ENCODE measurements around the gene SRGAP1. TPM values are rescaled to one million over a fixed set of nuclear protein-coding genes. Genes with fewer than 3 reads are reported as not detected.

The SRGAP1 gene
- total and polyA plus RNA-seq, 2 of the 8 experiments (the other 6 are each of a cell fraction or from before 2014, with no cell fraction given) = 3.2 to 7.3 TPM

DNA sequence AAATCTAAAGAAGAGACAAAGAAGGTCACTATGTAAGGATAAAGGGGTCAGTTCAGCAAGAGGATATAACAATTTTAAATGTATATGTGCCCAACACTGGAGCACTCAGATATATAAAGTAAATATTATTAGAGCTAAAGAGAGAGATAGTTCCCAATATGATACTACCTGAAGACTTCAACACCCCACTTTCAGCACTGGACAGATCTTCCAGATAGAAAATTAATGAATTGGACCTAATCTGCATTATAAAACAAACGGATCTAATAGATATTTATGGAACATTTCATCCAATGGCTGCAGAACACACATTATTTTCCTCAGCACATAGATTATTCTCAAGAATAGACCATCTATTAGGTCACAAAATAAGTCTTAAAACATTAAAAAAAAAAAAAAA is 24.1 kb upstream of the SRGAP1 start:
- Histone ChIP-seq H4K8ac (ENCODE audit: extremely low read depth, insufficient read depth, low read length) (no peak overlapping the region), H4K20me1 (replicated peaks in 1 of 2; ENCODE audit: control insufficient read depth in 1 of 2, insufficient read depth in 2 of 2, low read length in 2 of 2) (no peaks in the 10 kb centered on the region), H3K9me3 (ENCODE audit: insufficient read depth in 2 of 2, low read depth in 1 of 2, low read length in 1 of 2) (no peaks in the 10 kb centered on the region), H2AK5ac (ENCODE audit: low read depth, low read length) (no peak overlapping the region), H3K14ac (ENCODE audit: insufficient read length) (no peak overlapping the region), H3K18ac (ENCODE audit: extremely low read depth, low read length) (no peak overlapping the region), H2BK12ac (ENCODE audit: low read depth, low read length) (no peak overlapping the region), H4K5ac (ENCODE audit: insufficient read length, low read depth, low read length) (no peak overlapping the region), H3K79me2 (ENCODE audit: control insufficient read depth in 1 of 2, insufficient read depth in 2 of 2, low read length in 2 of 2) (no peaks in the 10 kb centered on the region), H2BK120ac (replicated peaks; ENCODE audit: low read depth, low read length) (no peak overlapping the region), H2AFZ (ENCODE audit: low read length) (no peak overlapping the region), H2BK20ac (ENCODE audit: low read length) (no peak overlapping the region), H3K4me1 (replicated peaks in 1 of 4; ENCODE audit: control insufficient read depth in 3 of 4, insufficient read depth in 4 of 4, low read length in 3 of 4) (no peaks in the 10 kb centered on the region), H4K91ac (replicated peaks; ENCODE audit: insufficient read length, low read length) (no peak overlapping the region), H3K36me3 (ENCODE audit: control insufficient read depth in 2 of 4, insufficient read depth in 4 of 4, low read length in 3 of 4) (no peaks in the 10 kb centered on the region), H2BK5ac (ENCODE audit: low read depth, low read length) (no peak overlapping the region), H3K79me1 (ENCODE audit: low read depth, low read length) (no peaks in the 10 kb centered on the region), H2BK15ac (ENCODE audit: low read length) (no peak overlapping the region), H3K23me2 (ENCODE audit: low read depth, low read length) (no peaks in the 10 kb centered on the region; the same call in 1 of the 2 replicates), H3K23ac (ENCODE audit: insufficient read length) (no peak overlapping the region), H3K27me3 (replicated peaks in 1 of 4; ENCODE audit: control insufficient read depth in 3 of 4, extremely low read depth in 1 of 4, insufficient read depth in 3 of 4, low read length in 3 of 4) (no peaks in the 10 kb centered on the region), H3K4ac (replicated peaks; ENCODE audit: insufficient read length, low read depth, low read length) (no peak overlapping the region), H3K9ac (replicated peaks in 1 of 4; ENCODE audit: extremely low read depth in 1 of 4, low read depth in 3 of 4, low read length in 3 of 4) (no peak overlapping the region), H3K4me3 (ENCODE audit: extremely low read depth in 1 of 4, insufficient read depth in 2 of 4, low read depth in 3 of 4, low read length in 4 of 4) (no peak overlapping the region), H3K27ac (ENCODE audit: low read depth, low read length) (no peak overlapping the region), H3K56ac (replicated peaks; ENCODE audit: insufficient read length, low read depth, low read length) (no peak overlapping the region), H3K4me2 (ENCODE audit: insufficient read depth in 1 of 2, low read depth in 2 of 2, low read length in 2 of 2) (no peak overlapping the region)
- DNase-seq (ENCODE audit: low read depth in 1 of 2, low spot score in 2 of 2) (no peak), FAIRE-seq (no peak)
- ChIA-PET CTCF (ENCODE audit: partially characterized antibody) (interaction anchor here (0.6 kb wide), 1 partner anchor 590 kb away, joined by 3 read pairs; no protein-coding TSS in a partner anchor), POLR2A (ENCODE audit: partially characterized antibody) (no interaction called here)
- 82% methylated on average over 1 of the region's 1 CpG; no CpG with 5 or more reads in 1 of the 2 experiments for whole genome bisulfite sequencing, 2 experiments (ENCODE audit: extremely low coverage in 1 of 2, insufficient coverage in 1 of 2, insufficient read length in 1 of 2, insufficient replicate concordance in 2 of 2, low coverage in 1 of 2, low lambda C conversion rate in 2 of 2, missing lambda C conversion rate in 1 of 2)
- TF ChIP-seq CREB1 (IDR thresholded peaks at IDR 0.05) (no peak), KDM1A (IDR thresholded peaks at IDR 0.05; ENCODE audit: borderline replicate concordance, low read length) (no peak), POLR2AphosphoS5 (IDR thresholded peaks at IDR 0.05; ENCODE audit: low read depth, low read length) (no peak), POU5F1 (IDR thresholded peaks at IDR 0.05; ENCODE audit: low read depth, low read length) (no peak), JUND (IDR thresholded peaks at IDR 0.05; ENCODE audit: low read length) (no peak), SUZ12 (IDR thresholded peaks at IDR 0.05; ENCODE audit: low read length) (no peak), MAFK (IDR thresholded peaks at IDR 0.05; ENCODE audit: low read depth, low read length) (no peak), SRF (IDR thresholded peaks at IDR 0.05; ENCODE audit: low read depth, low read length) (no peak), BCL11A (IDR thresholded peaks at IDR 0.05; ENCODE audit: low read depth in 2 of 2, low read length in 2 of 2) (no peak), KDM5A (IDR thresholded peaks at IDR 0.05; ENCODE audit: low read length) (no peak), SP1 (IDR thresholded peaks at IDR 0.05; ENCODE audit: low read depth, low read length) (no peak), EP300 (IDR thresholded peaks at IDR 0.05; ENCODE audit: borderline replicate concordance in 1 of 2, low read depth in 2 of 2, low read length in 2 of 2) (no peak)
- TF ChIP-seq, protein P1, sequence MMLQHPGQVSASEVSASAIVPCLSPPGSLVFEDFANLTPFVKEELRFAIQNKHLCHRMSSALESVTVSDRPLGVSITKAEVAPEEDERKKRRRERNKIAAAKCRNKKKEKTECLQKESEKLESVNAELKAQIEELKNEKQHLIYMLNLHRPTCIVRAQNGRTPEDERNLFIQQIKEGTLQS (IDR thresholded peaks at IDR 0.05; ENCODE audit: insufficient read depth, low read depth, low read length) = no peak
